NCI-H2196 (cell line): ENCODE data around the gene SLCO2A1.

ENCODE experiments used
- DNase-seq: peaks from one replicate; lab custom pipeline; 2025; ENCODE audit not compliant: unreplicated experiment; lab: John Stamatoyannopoulos, UW

Gene SLCO2A1

GRCh38 chr3:133935843-133936769, 93.6 kb downstream of the SLCO2A1 start:
- no peak for DNase-seq

GRCh38 chr3:133934996-133935842, 94.5 kb downstream of the SLCO2A1 start:
- DNase-seq = no peak

GRCh38 chr3:133934073-133934970, 95.4 kb downstream of the SLCO2A1 start:
- no peak for DNase-seq

DNA sequence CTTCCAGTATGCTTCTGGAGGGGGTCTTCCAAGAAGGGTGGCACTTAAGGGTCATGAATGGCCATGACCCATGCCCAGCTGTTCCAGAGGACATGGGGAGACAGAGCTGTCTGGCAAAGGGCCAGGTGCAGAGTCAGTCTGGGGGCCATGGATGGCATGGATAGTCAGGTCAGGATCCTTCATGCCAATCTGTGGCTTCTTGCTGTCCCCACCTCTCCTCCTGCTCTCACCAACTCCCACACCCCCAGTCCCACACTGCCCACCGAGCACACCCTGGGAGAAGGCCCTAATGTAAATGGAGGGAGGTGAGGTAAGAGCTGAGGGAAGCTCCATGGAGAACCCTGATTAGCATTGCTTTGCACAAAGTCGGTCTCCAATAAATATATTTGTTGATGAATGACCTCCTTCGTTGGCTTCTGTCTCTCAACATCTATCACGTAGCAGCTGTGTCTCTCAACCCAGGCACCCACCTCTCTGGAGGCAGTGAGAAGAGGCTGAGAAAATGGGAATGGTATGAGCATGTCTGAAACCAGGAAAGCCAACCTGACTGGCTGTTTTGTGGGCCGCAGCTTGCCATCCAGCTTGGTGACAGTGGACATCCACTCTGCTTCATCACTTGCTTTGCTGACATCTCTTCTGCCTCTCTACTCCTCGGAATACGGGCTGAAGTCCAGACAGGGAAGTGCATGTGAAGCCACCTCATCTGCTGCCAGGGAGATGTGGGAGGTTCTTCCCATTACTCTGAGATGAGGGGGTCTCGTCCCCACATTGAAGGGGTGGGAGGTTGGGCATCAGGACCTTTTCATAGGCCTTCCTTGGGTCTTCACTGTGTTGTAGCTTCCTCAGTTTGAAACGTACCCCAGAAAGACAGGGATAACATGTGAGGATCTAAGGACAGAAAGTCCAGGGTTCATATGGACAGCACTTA, 96.4 kb downstream of the SLCO2A1 start:
- no peak for DNase-seq

GRCh38 chr3:133932009-133932408, 97.7 kb downstream of the SLCO2A1 start:
- no peak for DNase-seq

DNA sequence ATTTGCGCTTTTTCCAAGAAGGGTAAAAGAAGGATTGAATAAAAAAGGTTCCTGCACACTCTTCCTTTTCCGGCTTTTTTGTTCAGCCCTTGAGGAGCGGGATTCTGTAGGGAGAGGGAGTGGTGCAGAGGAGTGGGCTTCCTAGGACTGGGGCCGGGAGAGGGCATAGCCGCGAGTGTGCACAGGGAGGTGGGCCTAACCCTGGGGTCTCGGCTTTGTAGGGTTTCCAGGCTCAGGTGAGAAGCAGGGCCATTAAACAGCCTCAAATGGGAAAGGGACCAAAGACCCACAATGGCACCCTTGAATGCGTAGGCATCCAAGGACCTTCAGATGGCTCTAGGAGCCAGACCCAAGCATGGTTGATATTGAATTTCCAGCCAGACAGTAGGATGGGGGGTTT, 98.6 kb downstream of the SLCO2A1 start:
- DNase-seq = no peak

DNA sequence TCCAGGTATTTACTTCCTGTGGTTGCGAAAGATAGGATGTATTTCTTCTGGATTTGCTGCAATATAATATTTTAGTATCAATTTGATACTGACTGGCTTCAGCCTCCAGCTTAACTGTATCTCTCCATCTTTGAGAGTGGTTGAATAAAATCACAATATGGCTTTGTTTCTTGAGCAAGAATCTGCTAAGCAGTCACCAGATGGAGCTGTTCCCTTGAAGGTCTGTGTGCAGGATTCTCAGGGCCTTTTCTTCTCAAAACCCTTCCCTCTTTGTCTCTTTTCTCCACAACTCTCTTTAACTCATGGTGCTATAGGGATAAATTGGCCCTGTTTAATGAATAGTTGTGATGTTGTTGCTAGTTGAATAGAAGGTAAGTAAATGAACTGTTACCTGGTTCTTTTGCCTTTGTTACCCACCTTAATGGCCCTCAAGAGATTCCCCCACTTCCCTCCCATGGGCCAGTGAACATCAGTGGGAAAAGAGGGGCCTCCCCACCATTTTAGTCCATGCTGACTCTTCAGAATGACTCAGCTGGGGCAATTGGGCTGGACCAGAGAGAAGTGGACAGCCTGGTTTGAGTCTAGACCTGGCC, 99.3 kb downstream of the SLCO2A1 start:
- peak; percentile 67 for DNase-seq

- no peak for DNase-seq
These were observed 100.7 kb downstream of the SLCO2A1 start for GRCh38 chr3:133928903-133929607.

DNA sequence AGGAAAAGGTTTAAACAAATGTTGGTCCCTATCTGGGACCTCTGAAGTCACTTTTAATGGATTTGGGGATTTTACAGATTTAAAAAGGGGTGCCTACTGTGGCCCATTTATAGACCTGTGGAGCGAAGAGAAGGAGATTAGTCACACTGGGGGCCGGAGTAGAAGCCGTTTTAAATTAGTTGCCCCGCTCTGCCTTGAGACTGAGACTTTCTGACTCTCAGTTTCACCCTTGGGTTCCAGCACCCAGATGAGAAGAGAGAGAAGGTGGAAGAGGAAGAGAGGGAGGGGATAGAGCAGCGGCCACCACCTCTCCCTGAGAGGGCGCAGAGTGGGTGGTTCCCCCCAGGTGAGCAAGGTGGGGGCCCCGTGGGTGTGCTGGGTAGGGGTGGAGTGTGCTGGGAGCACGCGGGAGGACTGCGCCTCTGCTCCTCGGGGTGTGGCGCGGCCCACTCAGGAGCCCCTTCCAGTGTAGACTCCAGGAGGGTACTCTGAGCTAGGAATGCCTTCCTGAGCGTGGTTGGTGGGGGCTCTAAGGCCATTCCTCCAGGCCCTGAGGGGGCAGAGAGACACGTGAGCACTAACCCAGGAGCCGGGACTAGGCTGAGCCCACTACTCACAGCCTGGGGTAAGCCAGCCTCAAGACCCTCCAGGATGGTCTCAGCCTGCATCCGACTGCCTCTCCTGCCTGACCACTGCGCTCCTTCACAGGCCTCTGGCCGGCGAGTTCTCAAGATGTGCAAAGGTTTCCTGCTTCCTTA, 101.4 kb downstream of the SLCO2A1 start:
- no peak for DNase-seq

- peak; percentile 45 for DNase-seq
These were observed 102.1 kb downstream of the SLCO2A1 start for GRCh38 chr3:133927540-133928066.

DNA sequence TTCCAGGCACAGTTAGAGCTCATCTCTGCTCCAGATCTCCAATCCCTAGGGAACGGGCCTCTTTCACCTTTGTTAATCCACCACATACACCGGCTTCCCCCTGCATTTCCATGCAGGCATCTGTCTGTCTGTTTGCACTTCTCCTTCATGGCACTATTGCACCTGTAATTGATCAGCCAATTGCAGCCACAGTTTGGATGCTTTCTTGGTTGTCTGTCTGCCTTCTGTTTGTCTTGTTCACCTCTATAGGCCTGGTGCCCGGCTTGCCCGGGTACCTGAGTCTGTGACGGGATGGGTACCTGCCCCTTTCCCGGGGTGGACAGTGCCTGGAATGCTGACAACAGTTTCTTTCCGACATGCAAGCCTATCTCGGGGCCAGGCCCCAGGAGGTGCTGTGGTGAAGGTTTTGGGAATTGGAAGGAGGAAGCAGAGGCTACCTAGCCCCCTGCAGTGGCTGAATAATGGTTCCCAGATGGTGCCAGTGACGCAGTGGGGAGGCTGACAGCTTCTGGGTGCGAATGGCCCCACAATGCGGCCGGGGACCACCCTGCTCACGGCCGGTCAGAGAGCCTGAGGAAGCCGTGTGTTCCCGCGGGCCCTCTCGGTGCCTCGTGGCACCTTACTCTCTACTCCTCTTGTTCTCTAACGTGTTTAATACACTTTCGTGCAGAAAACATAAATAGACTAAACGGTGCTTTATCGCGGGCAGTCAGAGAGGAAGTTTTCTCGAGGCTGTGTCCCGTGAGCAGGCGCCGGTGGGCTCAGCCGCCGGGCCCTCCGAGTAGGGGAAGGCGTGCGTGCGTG, 102.8 kb downstream of the SLCO2A1 start:
- no peak for DNase-seq

DNA sequence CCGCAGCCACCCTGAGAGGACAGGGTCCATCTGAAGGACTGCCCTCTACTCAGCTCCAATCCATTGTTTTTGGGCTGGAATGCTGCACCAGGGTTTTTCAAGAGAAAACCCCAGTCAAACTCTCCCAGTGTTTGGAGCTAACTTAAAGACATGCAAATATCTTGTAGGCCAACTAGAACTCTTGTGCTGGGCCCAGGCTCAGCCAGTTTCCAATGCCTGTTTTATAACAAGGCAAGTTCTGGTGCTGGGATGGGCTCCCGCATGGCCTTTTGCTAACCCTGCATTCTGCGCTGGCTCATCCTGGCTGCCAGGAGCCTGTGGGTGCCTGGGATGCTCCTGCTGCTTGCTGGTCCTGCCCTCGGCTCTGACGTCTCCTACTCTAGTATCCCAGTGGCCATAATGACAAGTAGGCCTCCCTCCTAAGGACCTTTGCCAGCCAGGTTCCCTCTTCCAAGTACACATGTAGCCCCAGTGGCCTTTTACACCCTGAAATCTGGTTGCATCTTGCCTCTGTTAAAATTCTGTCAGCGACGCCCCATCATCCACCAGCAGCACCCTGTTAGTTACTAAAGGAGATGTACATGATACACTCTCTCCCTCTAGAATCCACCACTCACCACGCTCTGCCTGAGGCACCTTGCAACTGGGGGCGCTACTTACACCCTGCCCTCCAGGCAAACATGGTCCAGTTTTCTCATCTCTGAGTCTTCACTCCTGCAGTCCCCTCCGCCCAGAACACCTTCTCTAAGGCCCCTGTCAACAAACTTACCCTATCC, 103.6 kb downstream of the SLCO2A1 start:
- no peak for DNase-seq

DNA sequence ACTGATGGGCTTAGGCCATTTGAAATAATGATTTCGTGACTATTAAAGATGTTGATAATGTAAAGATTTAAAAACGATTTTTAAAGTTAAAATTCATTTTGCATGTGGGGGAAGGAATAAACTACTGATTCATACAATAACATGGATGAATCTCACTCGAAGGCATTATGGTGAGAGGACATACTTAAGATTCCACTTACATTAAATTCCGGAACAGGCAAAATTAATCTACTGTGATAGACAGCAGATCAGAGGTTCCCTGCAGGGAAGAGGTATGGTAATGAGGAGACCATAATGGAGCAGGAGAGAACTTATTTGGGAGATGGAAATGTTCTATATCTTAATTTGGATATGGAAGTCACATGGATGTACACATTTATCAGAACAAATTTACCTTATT, 105.7 kb downstream of the SLCO2A1 start:
- DNase-seq = no peak

GRCh38 chr3:133921592-133921991, 108.1 kb downstream of the SLCO2A1 start:
- no peak for DNase-seq

GRCh38 chr3:133917144-133917543, 112.6 kb downstream of the SLCO2A1 start:
- DNase-seq = no peak
